ENCODE measurements around the gene AATF. TPM values are rescaled to one million over a fixed set of nuclear protein-coding genes. Genes with fewer than 3 reads are reported as not detected.

The AATF gene
- polyA plus RNA-seq, 1 donor from 2014 or later = 12.7 TPM

DNA sequence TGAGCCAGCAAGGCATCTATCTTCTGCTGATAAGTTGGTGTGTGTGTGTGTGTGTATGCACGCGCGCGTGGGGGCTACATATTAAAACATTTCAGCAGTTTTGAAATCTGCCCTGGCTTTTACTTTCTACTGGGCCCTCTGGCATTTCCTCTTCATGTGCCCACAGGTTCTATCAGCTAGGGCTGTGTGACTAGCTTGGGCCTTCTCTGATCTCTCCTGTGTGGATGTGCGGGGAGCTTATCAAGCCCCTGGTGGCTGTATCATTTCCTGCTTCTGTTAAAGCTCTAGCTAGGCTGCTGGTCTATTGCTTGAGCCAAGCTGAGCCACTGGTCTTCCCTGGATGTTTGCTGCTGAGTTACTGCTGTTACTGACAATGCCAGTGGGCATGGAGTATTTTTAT is 132.5 kb downstream of the AATF start:
- Histone ChIP-seq H3F3A (ENCODE audit: insufficient read depth, low read length, poor library complexity, severe bottlenecking) (no peaks in the 10 kb centered on the region), H3K9ac (ENCODE audit: low read length) (no peak overlapping the region), H3K4me2 (ENCODE audit: low read length) (no peak overlapping the region), H3K4me3 (ENCODE audit: low read length) (no peak overlapping the region), H3K79me2 (replicated peaks; ENCODE audit: insufficient read depth, low read length) (no peaks in the 10 kb centered on the region), H3K36me3 (ENCODE audit: insufficient read depth, low read length) (no peaks in the 10 kb centered on the region), H3K27ac (ENCODE audit: low read length) (no peak overlapping the region), H3K9me2 (ENCODE audit: insufficient read depth, low read length) (no peaks in the 10 kb centered on the region), H2AFZ (ENCODE audit: low read depth, low read length) (no peak overlapping the region), H3K9me3 (ENCODE audit: low read length) (no peaks in the 10 kb centered on the region), H3K27me3 (ENCODE audit: insufficient read depth, low read depth, low read length) (no peaks in the 10 kb centered on the region), H4K20me1 (ENCODE audit: insufficient read depth) (no peaks in the 10 kb centered on the region)
- TF ChIP-seq SMC3 (conservative IDR thresholded peaks at IDR 0.05; ENCODE audit: poor library complexity) = no peak
- TF ChIP-seq EP300 (conservative IDR thresholded peaks at IDR 0.05; ENCODE audit: poor library complexity, severe bottlenecking) = no peak
- TF ChIP-seq, protein P1, sequence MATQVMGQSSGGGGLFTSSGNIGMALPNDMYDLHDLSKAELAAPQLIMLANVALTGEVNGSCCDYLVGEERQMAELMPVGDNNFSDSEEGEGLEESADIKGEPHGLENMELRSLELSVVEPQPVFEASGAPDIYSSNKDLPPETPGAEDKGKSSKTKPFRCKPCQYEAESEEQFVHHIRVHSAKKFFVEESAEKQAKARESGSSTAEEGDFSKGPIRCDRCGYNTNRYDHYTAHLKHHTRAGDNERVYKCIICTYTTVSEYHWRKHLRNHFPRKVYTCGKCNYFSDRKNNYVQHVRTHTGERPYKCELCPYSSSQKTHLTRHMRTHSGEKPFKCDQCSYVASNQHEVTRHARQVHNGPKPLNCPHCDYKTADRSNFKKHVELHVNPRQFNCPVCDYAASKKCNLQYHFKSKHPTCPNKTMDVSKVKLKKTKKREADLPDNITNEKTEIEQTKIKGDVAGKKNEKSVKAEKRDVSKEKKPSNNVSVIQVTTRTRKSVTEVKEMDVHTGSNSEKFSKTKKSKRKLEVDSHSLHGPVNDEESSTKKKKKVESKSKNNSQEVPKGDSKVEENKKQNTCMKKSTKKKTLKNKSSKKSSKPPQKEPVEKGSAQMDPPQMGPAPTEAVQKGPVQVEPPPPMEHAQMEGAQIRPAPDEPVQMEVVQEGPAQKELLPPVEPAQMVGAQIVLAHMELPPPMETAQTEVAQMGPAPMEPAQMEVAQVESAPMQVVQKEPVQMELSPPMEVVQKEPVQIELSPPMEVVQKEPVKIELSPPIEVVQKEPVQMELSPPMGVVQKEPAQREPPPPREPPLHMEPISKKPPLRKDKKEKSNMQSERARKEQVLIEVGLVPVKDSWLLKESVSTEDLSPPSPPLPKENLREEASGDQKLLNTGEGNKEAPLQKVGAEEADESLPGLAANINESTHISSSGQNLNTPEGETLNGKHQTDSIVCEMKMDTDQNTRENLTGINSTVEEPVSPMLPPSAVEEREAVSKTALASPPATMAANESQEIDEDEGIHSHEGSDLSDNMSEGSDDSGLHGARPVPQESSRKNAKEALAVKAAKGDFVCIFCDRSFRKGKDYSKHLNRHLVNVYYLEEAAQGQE (IDR thresholded peaks at IDR 0.05; ENCODE audit: borderline replicate concordance) = no peak
- no peak for TF ChIP-seq RAD21 (conservative IDR thresholded peaks at IDR 0.05)
- no peak for TF ChIP-seq POLR2AphosphoS5 (IDR thresholded peaks at IDR 0.05)
- no peak for TF ChIP-seq EZH2 (IDR thresholded peaks at IDR 0.05; ENCODE audit: borderline replicate concordance, insufficient read depth, low read length, poor library complexity, severe bottlenecking)
- no peak for TF ChIP-seq MXI1 (conservative IDR thresholded peaks at IDR 0.05; ENCODE audit: poor library complexity, severe bottlenecking)

DNA sequence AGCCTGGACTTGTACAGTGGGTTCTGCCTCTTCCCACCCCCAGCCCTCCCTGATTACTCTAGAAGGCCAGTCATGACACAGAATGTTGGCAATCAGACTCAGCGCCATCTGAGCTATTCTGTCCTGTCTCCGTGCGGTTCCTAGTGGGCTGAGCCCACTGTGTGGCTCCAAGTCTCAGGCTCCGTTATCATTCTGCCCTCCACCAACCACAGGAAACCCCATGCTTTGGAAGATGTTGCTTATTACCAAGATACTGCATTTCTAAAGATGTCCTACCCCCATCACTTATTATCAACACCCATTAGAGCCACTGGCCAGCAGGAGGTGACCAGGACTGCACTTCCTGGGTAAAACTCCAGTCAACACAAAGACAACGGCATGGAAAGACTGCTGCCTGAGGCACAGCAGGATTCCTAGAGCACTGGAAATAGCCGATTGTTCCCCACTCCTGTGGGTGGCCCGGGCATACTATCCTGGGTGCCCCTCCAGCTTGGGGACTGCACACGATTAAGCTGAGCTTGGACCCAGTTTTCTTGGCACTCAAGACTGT is 133.6 kb downstream of the AATF start:
- Histone ChIP-seq H3K9me3 (ENCODE audit: low read length) (no peaks in the 10 kb centered on the region), H3K9me2 (ENCODE audit: insufficient read depth, low read length) (no peaks in the 10 kb centered on the region), H3K79me2 (replicated peaks; ENCODE audit: insufficient read depth, low read length) (no peaks in the 10 kb centered on the region), H3K4me3 (ENCODE audit: low read length) (no peak overlapping the region), H4K20me1 (ENCODE audit: insufficient read depth) (no peaks in the 10 kb centered on the region), H3K9ac (ENCODE audit: low read length) (no peak overlapping the region), H3F3A (ENCODE audit: insufficient read depth, low read length, poor library complexity, severe bottlenecking) (no peaks in the 10 kb centered on the region), H3K4me2 (ENCODE audit: low read length) (no peak overlapping the region), H3K27ac (ENCODE audit: low read length) (no peak overlapping the region), H2AFZ (ENCODE audit: low read depth, low read length) (no peak overlapping the region), H3K36me3 (ENCODE audit: insufficient read depth, low read length) (peaks cover 9% of the 10 kb centered on the region), H3K27me3 (ENCODE audit: insufficient read depth, low read depth, low read length) (no peaks in the 10 kb centered on the region)
- no peak for TF ChIP-seq RAD21 (conservative IDR thresholded peaks at IDR 0.05)
- no peak for TF ChIP-seq EP300 (conservative IDR thresholded peaks at IDR 0.05; ENCODE audit: poor library complexity, severe bottlenecking)
- no peak for TF ChIP-seq MXI1 (conservative IDR thresholded peaks at IDR 0.05; ENCODE audit: poor library complexity, severe bottlenecking)
- TF ChIP-seq SMC3 (conservative IDR thresholded peaks at IDR 0.05; ENCODE audit: poor library complexity) = no peak
- no peak for TF ChIP-seq EZH2 (IDR thresholded peaks at IDR 0.05; ENCODE audit: borderline replicate concordance, insufficient read depth, low read length, poor library complexity, severe bottlenecking)
- TF ChIP-seq, protein P2, sequence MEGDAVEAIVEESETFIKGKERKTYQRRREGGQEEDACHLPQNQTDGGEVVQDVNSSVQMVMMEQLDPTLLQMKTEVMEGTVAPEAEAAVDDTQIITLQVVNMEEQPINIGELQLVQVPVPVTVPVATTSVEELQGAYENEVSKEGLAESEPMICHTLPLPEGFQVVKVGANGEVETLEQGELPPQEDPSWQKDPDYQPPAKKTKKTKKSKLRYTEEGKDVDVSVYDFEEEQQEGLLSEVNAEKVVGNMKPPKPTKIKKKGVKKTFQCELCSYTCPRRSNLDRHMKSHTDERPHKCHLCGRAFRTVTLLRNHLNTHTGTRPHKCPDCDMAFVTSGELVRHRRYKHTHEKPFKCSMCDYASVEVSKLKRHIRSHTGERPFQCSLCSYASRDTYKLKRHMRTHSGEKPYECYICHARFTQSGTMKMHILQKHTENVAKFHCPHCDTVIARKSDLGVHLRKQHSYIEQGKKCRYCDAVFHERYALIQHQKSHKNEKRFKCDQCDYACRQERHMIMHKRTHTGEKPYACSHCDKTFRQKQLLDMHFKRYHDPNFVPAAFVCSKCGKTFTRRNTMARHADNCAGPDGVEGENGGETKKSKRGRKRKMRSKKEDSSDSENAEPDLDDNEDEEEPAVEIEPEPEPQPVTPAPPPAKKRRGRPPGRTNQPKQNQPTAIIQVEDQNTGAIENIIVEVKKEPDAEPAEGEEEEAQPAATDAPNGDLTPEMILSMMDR (IDR thresholded peaks at IDR 0.05; ENCODE audit: poor library complexity, severe bottlenecking) = no peak
- no peak for TF ChIP-seq POLR2AphosphoS5 (IDR thresholded peaks at IDR 0.05)
